ENCODE results near the gene AKIRIN1. TPM values are rescaled to one million over a fixed set of nuclear protein-coding genes. Genes with fewer than 3 reads are reported as not detected.
"Not testable (repeated sequence)": the region's sequence is repeated elsewhere in the genome, so short reads cannot be mapped to it uniquely, and the experiment has no call there.

AKIRIN1 gene
- total RNA-seq, 4 donors from 2014 or later, result 59.0 to 93.1 (median 69.2) TPM

DNA sequence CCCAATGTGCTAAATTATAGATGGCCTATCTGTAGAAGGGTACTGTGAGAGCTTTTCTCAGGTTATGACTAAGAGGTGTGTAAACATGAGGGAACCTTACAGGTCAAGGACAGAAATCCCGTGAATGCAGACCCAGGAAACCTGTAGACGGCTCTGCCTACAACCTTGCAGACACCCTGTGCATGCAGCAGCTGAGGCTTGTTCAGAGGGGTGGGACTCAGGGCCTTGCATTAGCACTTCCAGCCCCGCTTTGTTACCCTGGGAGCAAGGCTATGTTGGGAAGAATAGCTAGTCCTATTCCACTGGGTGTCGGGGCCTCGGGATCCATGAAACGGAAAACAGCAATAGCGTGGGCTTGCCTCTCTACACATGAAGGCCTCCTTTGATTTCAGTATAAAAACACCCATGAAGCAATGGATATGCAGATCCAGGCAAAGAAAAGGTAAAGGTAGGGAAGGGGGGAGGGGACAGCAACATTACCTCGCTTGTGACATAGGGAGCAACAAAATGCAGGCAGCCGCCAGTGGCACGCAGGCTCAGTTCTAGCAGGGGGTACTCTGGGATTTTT lies 25.6 kb downstream of the AKIRIN1 start:
- no peaks in the 10 kb centered on the region for H3K27me3 ChIP-seq
- intact Hi-C loops (cut with DNase I), result no loop called here
- no peak overlapping the region for H3K4me3 ChIP-seq
- TF ChIP-seq POLR2AphosphoS5 (IDR thresholded peaks at IDR 0.05), result no peak
- no peak for TF ChIP-seq EP300 (IDR thresholded peaks at IDR 0.05)
- TF ChIP-seq POLR2A (IDR thresholded peaks at IDR 0.05; ENCODE audit: low read depth), result no peak
- no peak for DNase-seq (ENCODE audit: extremely low spot score)
- no peaks in the 10 kb centered on the region for H3K9me3 ChIP-seq
- peaks cover 0 to 30% (median 10%) of the 10 kb centered on the region in 4 donors for H3K36me3 ChIP-seq
- WGBS, result 63% methylated on average over 9 of the region's 10 CpGs
- no peaks in the 10 kb centered on the region for H3K4me1 ChIP-seq
- H3K27ac ChIP-seq (replicated peaks in 1 of 4), result no peak overlapping the region

DNA sequence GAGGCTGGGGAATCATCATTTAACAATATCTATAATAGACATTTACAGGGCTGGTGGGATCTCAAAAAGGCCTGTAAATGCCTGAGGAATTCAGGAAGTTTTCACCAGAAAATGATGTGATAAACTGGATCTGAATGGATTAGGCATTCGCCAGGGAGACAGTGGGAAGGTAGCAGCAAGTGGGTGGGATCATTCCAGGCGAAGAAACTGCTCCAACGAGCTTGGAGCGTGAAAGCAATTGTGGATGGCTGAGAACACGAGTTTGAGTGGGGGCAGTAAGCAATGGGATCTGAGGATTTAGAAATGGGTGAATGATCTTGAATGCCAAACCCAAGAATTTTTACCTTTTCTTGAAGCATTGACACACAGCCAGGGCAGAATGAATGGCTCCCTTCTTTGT lies 26.2 kb downstream of the AKIRIN1 start:
- Histone ChIP-seq H3K27ac (replicated peaks in 1 of 4) (no peak overlapping the region), H3K4me1 (no peaks in the 10 kb centered on the region), H3K27me3 (no peaks in the 10 kb centered on the region), H3K36me3 (peaks cover 0 to 24% (median 7%) of the 10 kb centered on the region in 4 donors), H3K4me3 (no peak overlapping the region), H3K9me3 (no peaks in the 10 kb centered on the region)
- DNase-seq (ENCODE audit: extremely low spot score), result no peak
- intact Hi-C loops (cut with DNase I), result no loop called here
- no peak for TF ChIP-seq EP300 (IDR thresholded peaks at IDR 0.05)
- TF ChIP-seq POLR2A (IDR thresholded peaks at IDR 0.05; ENCODE audit: low read depth), result no peak
- no peak for TF ChIP-seq POLR2AphosphoS5 (IDR thresholded peaks at IDR 0.05)
- TF ChIP-seq, protein P1, sequence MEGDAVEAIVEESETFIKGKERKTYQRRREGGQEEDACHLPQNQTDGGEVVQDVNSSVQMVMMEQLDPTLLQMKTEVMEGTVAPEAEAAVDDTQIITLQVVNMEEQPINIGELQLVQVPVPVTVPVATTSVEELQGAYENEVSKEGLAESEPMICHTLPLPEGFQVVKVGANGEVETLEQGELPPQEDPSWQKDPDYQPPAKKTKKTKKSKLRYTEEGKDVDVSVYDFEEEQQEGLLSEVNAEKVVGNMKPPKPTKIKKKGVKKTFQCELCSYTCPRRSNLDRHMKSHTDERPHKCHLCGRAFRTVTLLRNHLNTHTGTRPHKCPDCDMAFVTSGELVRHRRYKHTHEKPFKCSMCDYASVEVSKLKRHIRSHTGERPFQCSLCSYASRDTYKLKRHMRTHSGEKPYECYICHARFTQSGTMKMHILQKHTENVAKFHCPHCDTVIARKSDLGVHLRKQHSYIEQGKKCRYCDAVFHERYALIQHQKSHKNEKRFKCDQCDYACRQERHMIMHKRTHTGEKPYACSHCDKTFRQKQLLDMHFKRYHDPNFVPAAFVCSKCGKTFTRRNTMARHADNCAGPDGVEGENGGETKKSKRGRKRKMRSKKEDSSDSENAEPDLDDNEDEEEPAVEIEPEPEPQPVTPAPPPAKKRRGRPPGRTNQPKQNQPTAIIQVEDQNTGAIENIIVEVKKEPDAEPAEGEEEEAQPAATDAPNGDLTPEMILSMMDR (IDR thresholded peaks at IDR 0.05), result no peak
- 71% methylated on average over 5 of the region's 5 CpGs for WGBS

DNA sequence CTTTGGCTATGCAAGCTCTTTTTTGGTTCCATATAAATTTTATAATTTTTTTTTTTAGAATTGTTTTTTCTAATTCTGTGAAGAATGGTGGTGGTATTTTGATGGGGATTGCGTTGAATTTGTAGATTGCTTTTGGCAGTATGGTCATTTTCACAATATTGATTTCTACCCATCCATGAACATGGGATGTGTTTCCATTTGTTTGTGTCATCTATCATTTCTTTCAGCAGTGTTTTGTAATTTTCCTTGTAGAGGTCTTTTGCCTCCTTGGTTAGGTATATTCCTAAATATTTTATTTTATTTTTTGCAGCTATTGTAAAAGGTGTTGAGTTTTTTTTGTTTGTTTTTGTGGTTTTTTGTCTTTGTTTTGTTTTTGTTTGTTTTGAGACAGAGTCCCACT lies 29.4 kb downstream of the AKIRIN1 start:
- H3K9me3 ChIP-seq; H3K27me3 ChIP-seq; H3K4me3 ChIP-seq; H3K27ac ChIP-seq (replicated peaks in 1 of 4); intact Hi-C loops (cut with DNase I); H3K4me1 ChIP-seq; H3K36me3 ChIP-seq; DNase-seq (ENCODE audit: extremely low spot score): not testable (repeated sequence)
- WGBS, result 96% methylated on average over 1 of the region's 1 CpG

DNA sequence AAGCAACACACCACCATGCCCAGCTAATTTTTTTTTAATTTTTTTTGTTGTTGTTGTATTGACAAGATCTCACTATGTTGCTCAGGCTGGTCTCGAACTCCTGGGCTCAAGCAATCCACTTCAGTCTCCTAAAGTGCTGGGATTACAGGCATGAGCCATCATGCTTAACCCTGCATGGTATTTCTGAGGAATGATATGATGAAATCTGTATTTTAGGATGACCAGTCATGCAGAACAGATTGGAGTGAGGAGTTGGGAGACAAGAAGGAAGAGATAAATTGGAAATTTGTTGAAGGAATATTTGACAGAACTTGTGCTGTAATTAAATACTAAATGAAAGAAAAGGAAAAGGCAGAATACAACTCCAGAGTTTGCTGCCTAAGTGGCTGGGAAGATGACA lies 30.4 kb downstream of the AKIRIN1 start:
- Histone ChIP-seq H3K4me1 (peaks cover 5 to 7% (median 6%) of the 10 kb centered on the region in 4 donors), H3K9me3 (no peaks in the 10 kb centered on the region), H3K27ac (replicated peaks in 1 of 4) (no peak overlapping the region), H3K36me3 (no peaks in the 10 kb centered on the region), H3K4me3 (no peak overlapping the region), H3K27me3 (no peaks in the 10 kb centered on the region)
- WGBS, result 61% methylated on average over 1 of the region's 1 CpG
- intact Hi-C loops (cut with DNase I), result no loop called here
- TF ChIP-seq POLR2A (IDR thresholded peaks at IDR 0.05; ENCODE audit: low read depth) (no peak), EP300 (IDR thresholded peaks at IDR 0.05) (no peak), POLR2AphosphoS5 (IDR thresholded peaks at IDR 0.05) (no peak)
- TF ChIP-seq, protein P1 (IDR thresholded peaks at IDR 0.05), result no peak
- DNase-seq (ENCODE audit: extremely low spot score), result no peak

DNA sequence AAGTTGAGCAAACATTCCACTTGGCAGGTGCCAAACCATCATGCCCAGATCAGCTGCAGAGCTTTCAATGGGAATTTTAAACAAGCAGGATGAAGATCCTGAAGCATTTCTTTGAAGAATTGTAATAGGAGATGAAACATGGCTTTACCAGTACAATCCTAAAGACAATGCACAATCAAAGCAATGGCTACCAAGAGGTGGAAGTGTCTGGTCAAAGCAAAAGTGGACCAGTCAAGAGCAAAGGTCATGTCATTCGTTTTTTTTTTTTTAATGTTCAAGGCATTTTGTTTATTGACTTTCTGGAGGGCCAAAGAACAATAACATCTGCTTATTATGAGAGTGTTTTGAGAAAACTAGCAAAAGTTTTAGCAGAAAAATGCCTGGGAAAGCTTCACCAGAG lies 32.1 kb downstream of the AKIRIN1 start:
- intact Hi-C loops (cut with DNase I), result no loop called here
- no peak overlapping the region for H3K27ac ChIP-seq (replicated peaks in 1 of 4)
- H3K36me3 ChIP-seq, result peaks cover 0 to 1% (median under 1%) of the 10 kb centered on the region in 4 donors
- H3K4me1 ChIP-seq, result peaks cover 11 to 21% (median 16%) of the 10 kb centered on the region in 4 donors
- WGBS, result 60% methylated on average over 1 of the region's 1 CpG
- H3K4me3 ChIP-seq, result no peak overlapping the region
- TF ChIP-seq POLR2A (IDR thresholded peaks at IDR 0.05; ENCODE audit: low read depth) (no peak), EP300 (IDR thresholded peaks at IDR 0.05) (no peak), POLR2AphosphoS5 (IDR thresholded peaks at IDR 0.05) (no peak)
- TF ChIP-seq, protein P1 (IDR thresholded peaks at IDR 0.05), result no peak
- H3K27me3 ChIP-seq, result no peaks in the 10 kb centered on the region
- H3K9me3 ChIP-seq, result no peaks in the 10 kb centered on the region
- DNase-seq (ENCODE audit: extremely low spot score), result no peak
